GM10847 (cell line): ENCODE results near the gene SPATA4.

Experiments used
- POLR2A ChIP-seq: IDR thresholded peaks from 2 replicates; pipeline ENCODE4 v1.6.1; 2011; ENCODE audit not compliant: insufficient read length; ENCODE audit errors: extremely low read depth

The SPATA4 gene

DNA sequence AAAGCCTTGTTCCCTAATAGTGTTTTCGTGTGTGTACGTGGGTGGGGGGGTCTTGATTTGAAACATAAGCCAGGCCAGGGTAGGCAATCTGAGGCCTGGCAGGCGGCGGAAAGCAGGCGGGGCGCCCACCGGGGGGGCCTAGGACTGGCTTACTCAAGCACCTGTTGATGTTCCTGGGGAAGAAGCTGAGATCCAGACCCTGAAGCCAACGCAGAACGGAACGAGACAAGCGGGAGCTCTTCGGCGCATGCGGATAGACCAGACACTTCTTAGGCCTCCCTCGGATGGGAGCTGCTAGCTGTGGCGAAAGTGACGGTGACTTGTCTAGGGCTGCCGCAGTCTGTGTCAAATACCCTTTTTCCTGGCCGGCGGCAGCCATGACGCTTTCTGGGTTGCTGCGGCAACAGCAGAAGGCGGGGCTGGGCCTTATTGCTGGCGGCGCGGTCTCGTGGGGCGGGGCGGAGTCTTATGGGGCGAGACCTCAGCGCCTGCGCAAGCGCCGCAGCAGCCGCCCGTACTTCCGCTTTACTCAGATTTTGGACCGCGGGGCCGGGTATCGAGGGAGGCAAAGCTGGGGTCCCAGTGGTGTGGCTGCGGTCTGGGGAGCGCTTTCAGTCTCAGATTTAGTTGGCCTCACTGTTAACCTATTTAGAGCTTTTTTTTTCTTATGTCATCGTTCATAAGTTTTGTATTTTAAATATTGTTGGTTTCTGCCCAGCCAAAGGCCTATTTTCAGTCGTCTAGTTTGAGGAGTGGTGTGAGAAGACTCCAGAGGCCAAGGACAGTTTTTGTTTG is at the start of gene SPATA4:
Gene SPATA4 (minus strand): TSS at position 402 of the 795 bp plus-strand sequence. CDS start 23 bp downstream, at position 379.
- no peak for TF ChIP-seq POLR2A

GRCh38 chr4:176242764-176243347 is 47.5 kb upstream of the SPATA4 start:
- no peak for TF ChIP-seq POLR2A

- TF ChIP-seq POLR2A = no peak
Measured at GRCh38 chr4:176241703-176242102, 46.3 kb upstream of the SPATA4 start.

- no peak for TF ChIP-seq POLR2A
Measured at GRCh38 chr4:176238826-176239225, 43.4 kb upstream of the SPATA4 start.

GRCh38 chr4:176238157-176238610 is 42.8 kb upstream of the SPATA4 start:
- TF ChIP-seq POLR2A = no peak

GRCh38 chr4:176236946-176237345 is 41.6 kb upstream of the SPATA4 start:
- TF ChIP-seq POLR2A = no peak

DNA sequence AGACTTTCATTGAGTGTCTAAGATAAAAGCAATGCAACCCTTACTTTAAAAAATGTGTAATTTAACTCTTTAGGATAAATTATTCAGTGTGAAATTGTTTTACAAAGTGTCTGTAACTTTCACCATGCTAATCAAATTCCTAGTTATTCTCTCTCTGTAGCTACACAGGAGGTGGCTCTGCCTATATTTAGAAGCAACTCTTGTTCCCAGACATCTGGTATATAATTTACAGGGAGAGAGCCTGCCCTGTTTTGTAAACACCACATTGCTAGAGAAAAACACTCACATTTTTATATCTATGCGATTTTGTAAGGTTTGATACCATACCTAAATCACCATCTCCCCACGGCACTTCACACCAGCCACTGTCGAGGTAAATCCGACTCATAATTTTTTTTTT is 35.5 kb upstream of the SPATA4 start:
- TF ChIP-seq POLR2A = no peak

DNA sequence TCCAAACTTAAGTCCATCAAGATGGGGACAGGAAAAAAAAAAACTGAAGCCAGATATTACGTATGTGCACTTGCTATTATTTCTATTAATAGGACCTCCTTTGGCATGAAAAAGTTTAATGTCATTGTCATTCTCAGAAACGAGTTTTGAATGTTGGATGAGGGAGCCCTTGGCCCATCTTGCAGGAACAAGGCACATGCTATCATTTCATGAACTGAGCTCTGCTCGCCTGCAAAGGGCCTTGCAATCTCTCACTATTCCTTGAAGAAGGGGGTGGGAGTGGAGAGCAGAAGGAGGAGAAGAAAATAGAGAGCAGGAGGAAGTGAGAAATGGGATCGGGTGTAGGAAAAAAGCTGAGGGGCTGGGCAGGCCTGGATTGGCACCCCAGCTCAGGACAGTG is 34.3 kb upstream of the SPATA4 start:
- TF ChIP-seq POLR2A = no peak

GRCh38 chr4:176226736-176227135 is 31.4 kb upstream of the SPATA4 start:
- TF ChIP-seq POLR2A = no peak

DNA sequence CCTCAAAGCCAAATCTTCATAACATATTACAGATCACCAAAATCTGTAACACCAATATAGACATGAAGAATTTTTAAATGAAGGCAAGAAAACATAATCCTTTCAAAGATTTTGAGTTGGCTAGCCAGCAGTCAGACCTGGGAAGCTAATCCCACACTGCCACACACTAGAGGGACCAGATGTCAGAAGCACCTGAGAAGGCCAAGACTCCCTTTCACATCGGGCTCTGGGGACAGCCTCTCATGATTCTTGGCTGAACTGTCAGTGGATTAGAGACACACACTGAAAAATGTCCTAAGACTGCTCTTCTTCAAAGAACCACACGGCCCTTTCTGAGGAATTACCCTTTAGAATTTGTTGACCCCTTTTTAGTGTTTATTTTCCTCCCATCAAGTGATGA is 28.2 kb upstream of the SPATA4 start:
- no peak for TF ChIP-seq POLR2A

DNA sequence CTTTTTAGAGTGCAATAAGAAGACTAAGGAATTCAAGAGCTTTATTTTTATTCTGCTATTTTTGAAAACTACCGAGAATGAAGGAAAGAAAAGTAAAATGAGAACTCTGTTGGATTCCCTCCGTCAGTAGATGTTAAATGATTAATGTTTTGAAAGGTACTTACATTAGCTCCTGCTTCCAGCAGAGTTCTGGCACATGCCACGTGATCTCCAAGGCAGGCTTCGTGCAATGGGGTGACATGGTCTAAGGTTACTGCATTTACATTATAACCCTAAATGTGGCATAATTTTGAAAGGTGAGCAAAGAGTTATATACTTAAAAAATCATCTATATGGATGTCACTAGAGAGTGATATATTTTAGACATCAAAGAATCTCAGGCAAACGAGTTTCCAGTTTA is 26.8 kb upstream of the SPATA4 start:
- no peak for TF ChIP-seq POLR2A

GRCh38 chr4:176217510-176217909 is 22.1 kb upstream of the SPATA4 start:
- TF ChIP-seq POLR2A = no peak

DNA sequence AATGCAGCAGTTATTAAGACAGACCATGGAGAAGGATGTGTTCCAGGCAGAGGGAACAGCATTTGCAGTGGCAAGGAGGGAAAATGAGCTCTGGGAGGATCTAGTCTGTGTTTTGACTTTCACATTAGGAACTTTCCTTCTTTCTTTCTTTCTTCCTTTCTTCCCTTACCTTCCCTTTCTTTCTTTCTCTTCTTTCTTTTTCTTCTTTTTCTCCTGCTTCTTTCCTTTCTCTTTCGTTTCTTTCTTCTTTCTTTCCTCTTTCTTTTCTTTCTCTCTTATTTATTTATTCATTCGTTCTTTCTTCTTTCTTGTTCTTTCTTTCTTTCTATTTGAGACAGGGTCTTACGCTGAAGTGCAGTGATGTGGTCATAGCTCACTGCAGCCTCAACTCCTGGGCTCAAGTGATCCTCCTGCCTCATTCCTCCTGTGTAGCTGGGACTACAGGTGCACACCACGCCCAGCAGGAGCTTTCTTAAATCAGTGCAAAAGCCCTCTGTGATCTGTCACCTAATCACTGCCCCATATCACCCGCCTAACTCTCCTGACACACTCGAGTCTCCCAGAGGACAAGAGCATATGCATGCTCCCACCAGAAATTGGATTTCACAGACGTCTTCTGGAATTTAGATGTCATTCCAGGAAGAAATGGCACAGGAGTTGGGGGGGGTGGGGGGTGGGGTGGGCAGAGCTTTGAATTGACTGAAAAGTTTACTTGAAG is 15.4 kb upstream of the SPATA4 start:
- TF ChIP-seq POLR2A = no peak

DNA sequence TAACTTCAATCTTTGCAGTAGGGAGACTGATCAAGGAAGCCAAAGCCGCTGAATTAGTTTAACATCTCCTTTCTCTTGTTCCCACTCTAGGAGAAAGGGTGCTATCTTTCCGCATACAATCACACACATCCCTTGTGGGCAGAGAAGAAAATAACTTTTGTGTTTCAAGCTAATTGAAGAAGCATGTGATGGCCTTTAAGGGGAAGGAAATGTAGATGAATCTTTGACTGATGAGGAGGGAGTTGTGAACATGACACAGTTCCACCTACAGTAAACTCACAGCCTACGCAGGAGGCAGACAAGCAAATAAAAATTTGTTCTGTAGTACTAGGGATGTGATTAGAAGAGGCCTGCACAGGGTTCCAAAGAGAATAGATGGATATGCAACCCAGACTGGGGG is 14.7 kb upstream of the SPATA4 start:
- no peak for TF ChIP-seq POLR2A

GRCh38 chr4:176209535-176209934 is 14.2 kb upstream of the SPATA4 start:
- no peak for TF ChIP-seq POLR2A

GRCh38 chr4:176207839-176208238 is 12.5 kb upstream of the SPATA4 start:
- no peak for TF ChIP-seq POLR2A
